Lower leg skin (tissue), 4 donors: ENCODE measurements around the gene ACHE. TPM values are rescaled to one million over a fixed set of nuclear protein-coding genes. Genes with fewer than 3 reads are reported as not detected.
A peak's percentile ranks its signal among the peaks of the same experiment; 100 is the strongest.

Experiments used
- DNase-seq, 2 donors: peaks; one replicate each; pipeline ENCODE4 v3.0.0-alpha.2; 2019; ENCODE audit warnings: low spot score in 2 of 2
- H3K4me3 ChIP-seq: fragments of 200-600 bp; sonication (generic); 2 replicates; pipeline ENCODE4 v1.5.1; 2017; ENCODE audit warnings: mild to moderate bottlenecking, low read depth; ENCODE audit not compliant: poor library complexity, severe bottlenecking
- POLR2A ChIP-seq, 2 donors: fragments of 450-650 bp; IDR thresholded peaks; one replicate each; pipeline ENCODE4 v1.6.1; 2016 to 2017; ENCODE audit warnings: antibody characterized with exemption in 2 of 2, mild to moderate bottlenecking in 1 of 2, moderate library complexity in 1 of 2
- WGBS, 2 donors: methylation state at CpG; one replicate each; pipeline ENCODE4 v1.1.5; 2018; 5-methylcytosine and 5-hydroxymethylcytosine counted together
- intact Hi-C: fragments of 100-400 bp; cut with DNase I; formaldehyde crosslinking; loops from one replicate; pipeline ENCODE4 v1.15.0; 2023; ENCODE audit warnings: low total_unique reads
- total RNA-seq, 4 donors: library from RNA; depleted of rRNA; stranded (reverse); fragments of >200 nt; gene quantifications; one replicate each; pipeline ENCODE4 v1.1.0, GENCODE V29; 2016
- TF ChIP-seq, protein P1 (sequence below), 3 donors: fragments of 450-650 bp; IDR thresholded peaks; one replicate each; pipeline ENCODE4 v1.5.1; 2016; ENCODE audit warnings: antibody characterized with exemption in 3 of 3, mild to moderate bottlenecking in 3 of 3, moderate library complexity in 2 of 3

ACHE gene
- total RNA-seq, 4 donors from 2014 or later, result 0.88 to 2.7 (median 1.1) TPM; not detected in 1

DNA sequence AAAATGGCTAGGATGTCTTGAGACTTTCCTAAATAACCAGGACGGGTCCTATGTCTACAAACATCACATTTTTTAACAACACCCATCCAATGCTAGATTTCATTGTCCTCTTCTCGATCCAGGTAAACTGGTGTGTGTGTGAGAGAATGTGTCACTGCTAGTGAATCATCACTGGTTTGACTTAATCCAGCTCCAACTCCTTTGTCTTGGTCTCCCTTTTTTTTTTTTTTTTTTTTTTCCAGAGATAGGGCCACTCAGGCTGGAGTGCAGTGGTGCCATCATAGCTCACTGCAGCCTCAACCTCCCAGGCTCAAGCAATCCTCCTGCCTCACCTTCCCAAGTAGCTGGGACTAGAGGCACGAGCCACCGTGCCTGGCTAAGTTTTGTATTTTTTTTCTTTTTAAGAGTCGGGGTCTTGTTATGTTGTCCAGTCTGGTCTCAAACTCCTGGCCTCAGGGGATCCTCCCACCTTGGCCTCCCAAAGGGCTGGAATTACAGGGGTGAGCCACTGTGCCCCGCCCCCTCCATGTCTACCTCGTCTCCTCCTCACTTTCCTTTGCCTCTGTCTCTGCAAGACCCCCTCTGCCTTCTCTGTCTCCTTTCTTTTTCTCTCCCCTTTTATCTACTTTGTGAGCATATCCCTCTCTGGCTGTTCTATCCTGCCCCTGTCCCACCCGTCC, 4.0 kb downstream of the ACHE start:
- 74 to 75% methylated on average over 8 of the region's 8 CpGs for WGBS, 2 donors
- no peak for DNase-seq
- TF ChIP-seq, protein P1, sequence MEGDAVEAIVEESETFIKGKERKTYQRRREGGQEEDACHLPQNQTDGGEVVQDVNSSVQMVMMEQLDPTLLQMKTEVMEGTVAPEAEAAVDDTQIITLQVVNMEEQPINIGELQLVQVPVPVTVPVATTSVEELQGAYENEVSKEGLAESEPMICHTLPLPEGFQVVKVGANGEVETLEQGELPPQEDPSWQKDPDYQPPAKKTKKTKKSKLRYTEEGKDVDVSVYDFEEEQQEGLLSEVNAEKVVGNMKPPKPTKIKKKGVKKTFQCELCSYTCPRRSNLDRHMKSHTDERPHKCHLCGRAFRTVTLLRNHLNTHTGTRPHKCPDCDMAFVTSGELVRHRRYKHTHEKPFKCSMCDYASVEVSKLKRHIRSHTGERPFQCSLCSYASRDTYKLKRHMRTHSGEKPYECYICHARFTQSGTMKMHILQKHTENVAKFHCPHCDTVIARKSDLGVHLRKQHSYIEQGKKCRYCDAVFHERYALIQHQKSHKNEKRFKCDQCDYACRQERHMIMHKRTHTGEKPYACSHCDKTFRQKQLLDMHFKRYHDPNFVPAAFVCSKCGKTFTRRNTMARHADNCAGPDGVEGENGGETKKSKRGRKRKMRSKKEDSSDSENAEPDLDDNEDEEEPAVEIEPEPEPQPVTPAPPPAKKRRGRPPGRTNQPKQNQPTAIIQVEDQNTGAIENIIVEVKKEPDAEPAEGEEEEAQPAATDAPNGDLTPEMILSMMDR (IDR thresholded peaks at IDR 0.05), result no peak
- no peak for TF ChIP-seq POLR2A (IDR thresholded peaks at IDR 0.05)
- no peak overlapping the region for H3K4me3 ChIP-seq
- intact Hi-C loops, result no loop called here

DNA sequence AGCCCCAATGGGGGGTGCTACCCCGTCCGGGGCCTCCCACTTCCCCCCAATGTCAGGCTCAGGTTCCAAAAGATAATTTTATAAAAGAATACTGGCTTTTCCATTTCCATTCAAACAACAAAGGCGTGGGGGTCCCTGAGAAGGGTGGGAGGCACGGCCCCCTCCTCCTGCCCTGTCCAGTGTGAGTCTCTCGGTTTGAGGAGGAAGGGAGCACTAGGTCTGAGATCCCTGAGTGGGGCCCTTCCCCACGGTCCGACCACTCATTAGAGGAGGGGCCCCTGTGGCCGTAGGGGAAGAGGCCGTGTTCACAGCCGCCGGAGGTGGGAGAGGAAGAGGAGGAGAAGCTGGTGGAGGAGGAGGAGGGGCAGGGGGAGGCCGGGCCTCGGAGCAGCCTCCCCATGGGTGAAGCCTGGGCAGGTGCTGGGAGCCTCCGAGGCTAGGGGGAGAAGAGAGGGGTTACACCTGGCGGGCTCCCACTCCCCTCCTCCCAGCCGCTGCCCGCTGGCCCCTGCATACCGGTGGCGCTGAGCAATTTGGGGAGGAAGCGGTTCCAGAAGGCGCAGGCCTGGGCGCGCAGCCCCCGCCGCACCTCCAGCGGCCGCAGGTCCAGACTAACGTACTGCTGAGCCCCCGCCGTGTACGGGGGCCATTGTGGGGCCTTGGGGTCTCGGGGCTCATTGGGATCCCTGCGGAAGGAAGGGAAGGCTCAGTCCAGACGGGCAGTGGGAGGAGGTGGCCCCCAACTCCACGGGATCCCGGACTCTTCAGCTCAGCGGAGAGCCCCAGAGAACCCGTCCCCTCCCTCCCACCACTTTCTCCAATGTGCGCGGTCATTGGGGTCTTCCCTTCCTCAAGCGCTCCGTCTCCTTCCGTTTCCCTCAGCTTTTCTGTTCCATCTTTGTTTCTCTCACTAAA, 4.8 kb downstream of the ACHE start:
- H3K4me3 ChIP-seq, result no peak overlapping the region
- peak in 1 of 2 donors; percentile 90 for DNase-seq
- TF ChIP-seq POLR2A (IDR thresholded peaks at IDR 0.05), result no peak
- TF ChIP-seq, protein P1 (IDR thresholded peaks at IDR 0.05), result no peak
- intact Hi-C loops, result no loop called here
- 22% methylated on average over 39 to 41 of the region's 43 CpGs for WGBS, 2 donors

- intact Hi-C loops, result no loop called here
- peak within 1 kb of the TSS; percentile 60 for H3K4me3 ChIP-seq
- TF ChIP-seq POLR2A (IDR thresholded peaks at IDR 0.05), result no peak
- TF ChIP-seq, protein P1 (IDR thresholded peaks at IDR 0.05), result no peak
- 0 to 1% methylated on average over 21 to 28 of the region's 73 CpGs for WGBS, 2 donors
- no peak for DNase-seq
These were observed 6.5 kb downstream of the ACHE start, which contains the start of gene UFSP1 for GRCh38 chr7:100888988-100889750. Gene UFSP1, minus strand, starts transcription at chr7:100889715. Its CDS starts 444 bp downstream, at chr7:100889271.

DNA sequence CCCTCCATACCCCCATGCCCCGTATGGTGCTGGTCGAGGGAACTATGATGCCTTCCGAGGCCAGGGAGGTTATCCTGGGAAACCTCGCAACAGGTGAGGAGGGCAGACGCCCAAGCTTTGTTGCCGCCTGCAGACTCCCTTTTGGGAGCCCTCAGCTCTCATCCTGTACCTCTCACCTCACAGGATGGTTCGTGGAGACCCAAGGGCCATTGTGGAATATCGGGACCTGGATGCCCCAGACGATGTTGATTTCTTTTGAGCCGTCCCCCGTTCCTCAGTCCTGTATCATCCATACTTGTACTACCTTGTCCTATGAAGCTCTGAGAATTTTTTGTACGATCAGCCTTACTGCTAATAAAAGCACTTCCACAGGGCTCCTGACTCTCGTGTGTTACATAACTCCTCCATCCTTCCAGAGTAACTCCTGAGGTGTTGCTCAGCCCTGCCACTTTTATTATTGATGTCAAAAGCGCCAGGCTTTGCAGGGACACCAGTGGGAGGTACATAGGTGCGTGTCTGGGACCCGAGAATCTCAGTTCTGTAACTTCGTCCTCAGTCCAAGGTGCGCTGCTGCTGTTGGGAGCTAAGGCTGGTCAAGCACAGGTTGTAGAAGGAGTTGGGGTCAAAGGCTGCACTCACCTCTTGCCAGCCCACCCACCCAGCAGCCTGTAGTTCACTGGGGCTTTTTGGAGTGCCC, 7.2 kb downstream of the ACHE start:
- DNase-seq, result no peak
- WGBS, 2 donors, result 67 to 77% methylated on average over 18 of the region's 18 CpGs
- intact Hi-C loops, result no loop called here
- TF ChIP-seq, protein P1 (IDR thresholded peaks at IDR 0.05), result no peak
- no peak for TF ChIP-seq POLR2A (IDR thresholded peaks at IDR 0.05)
- H3K4me3 ChIP-seq, result no peak overlapping the region
